ENCODE results near the gene RAD50.

Gene RAD50

GRCh38 chr5:132591145-132591544 lies 34.4 kb downstream of the RAD50 start:
- H3K27me3 ChIP-seq (ENCODE audit: control insufficient read depth in 5 of 5, insufficient read depth in 4 of 5, low read length in 5 of 5), result no peaks in the 10 kb centered on the region
- no peaks in the 10 kb centered on the region for H3K9me3 ChIP-seq (ENCODE audit: control insufficient read depth in 5 of 5, low read length in 5 of 5)
- peaks cover 37 to 78% (median 59%) of the 10 kb centered on the region in 5 donors for H3K36me3 ChIP-seq (ENCODE audit: control insufficient read depth in 5 of 5, insufficient read depth in 5 of 5, low read length in 5 of 5)
- no peaks in the 10 kb centered on the region for H3K4me1 ChIP-seq (ENCODE audit: control insufficient read depth in 5 of 5, insufficient read depth in 5 of 5, low read length in 5 of 5)
- no peak overlapping the region for H3K4me3 ChIP-seq (ENCODE audit: low read depth in 1 of 5, low read length in 5 of 5)
- H3K27ac ChIP-seq (ENCODE audit: low read depth, low read length), result no peak overlapping the region
- H3K9ac ChIP-seq (ENCODE audit: low read length in 5 of 5), result no peak overlapping the region

DNA sequence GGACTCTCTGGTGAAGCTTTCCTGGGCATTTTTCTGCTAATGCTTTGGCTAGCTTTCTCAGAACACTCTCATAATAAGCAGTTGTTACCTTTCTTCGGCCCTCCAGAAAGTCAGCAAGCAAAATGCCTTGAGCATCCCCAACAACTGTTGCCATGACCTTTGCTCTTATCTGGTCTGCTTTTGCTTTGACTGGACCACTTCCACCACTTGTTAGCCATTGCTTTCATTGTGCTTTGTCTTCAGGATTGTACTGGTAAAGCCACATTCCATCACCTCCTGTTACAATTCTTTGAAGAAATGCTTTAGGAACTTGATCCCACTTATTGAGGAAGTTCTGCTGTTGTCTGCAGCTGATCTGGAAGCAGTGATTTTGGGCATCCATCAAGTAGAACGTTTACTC lies 35.7 kb downstream of the RAD50 start:
- H3K9me3 ChIP-seq (ENCODE audit: control insufficient read depth in 5 of 5, low read length in 5 of 5), result no peaks in the 10 kb centered on the region
- no peak overlapping the region for H3K9ac ChIP-seq (ENCODE audit: low read length in 5 of 5)
- H3K4me1 ChIP-seq (ENCODE audit: control insufficient read depth in 5 of 5, insufficient read depth in 5 of 5, low read length in 5 of 5), result no peaks in the 10 kb centered on the region
- no peak overlapping the region for H3K27ac ChIP-seq (ENCODE audit: low read depth, low read length)
- peaks cover 49 to 89% (median 68%) of the 10 kb centered on the region in 5 donors for H3K36me3 ChIP-seq (ENCODE audit: control insufficient read depth in 5 of 5, insufficient read depth in 5 of 5, low read length in 5 of 5)
- no peak overlapping the region for H3K4me3 ChIP-seq (ENCODE audit: low read depth in 1 of 5, low read length in 5 of 5)
- no peaks in the 10 kb centered on the region for H3K27me3 ChIP-seq (ENCODE audit: control insufficient read depth in 5 of 5, insufficient read depth in 4 of 5, low read length in 5 of 5)

DNA sequence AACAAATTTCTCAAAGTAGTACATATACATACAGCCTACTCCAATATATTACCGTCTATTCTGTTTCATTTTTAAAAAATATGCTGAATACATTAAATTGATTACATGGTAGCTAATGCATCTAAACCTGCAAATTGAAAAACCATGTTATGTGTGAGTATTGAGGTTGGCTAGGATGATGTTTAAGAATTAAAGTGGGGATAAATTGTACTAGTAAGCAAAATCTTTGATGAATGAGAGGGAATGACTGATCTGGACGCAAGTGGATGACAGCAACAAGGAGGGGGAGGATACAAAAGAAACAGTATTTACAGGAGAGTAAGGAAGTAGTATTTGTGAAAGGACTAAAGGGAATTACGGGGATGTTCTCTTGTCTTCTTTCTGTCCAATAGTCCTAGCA lies 37.4 kb downstream of the RAD50 start:
- Histone ChIP-seq H3K36me3 (ENCODE audit: control insufficient read depth in 5 of 5, insufficient read depth in 5 of 5, low read length in 5 of 5) (peaks cover 53 to 87% (median 62%) of the 10 kb centered on the region in 5 donors), H3K4me3 (ENCODE audit: low read depth in 1 of 5, low read length in 5 of 5) (no peak overlapping the region), H3K27ac (ENCODE audit: low read depth, low read length) (no peak overlapping the region), H3K4me1 (ENCODE audit: control insufficient read depth in 5 of 5, insufficient read depth in 5 of 5, low read length in 5 of 5) (no peaks in the 10 kb centered on the region), H3K9me3 (ENCODE audit: control insufficient read depth in 5 of 5, low read length in 5 of 5) (no peaks in the 10 kb centered on the region), H3K27me3 (ENCODE audit: control insufficient read depth in 5 of 5, insufficient read depth in 4 of 5, low read length in 5 of 5) (no peaks in the 10 kb centered on the region), H3K9ac (ENCODE audit: low read length in 5 of 5) (no peak overlapping the region)

DNA sequence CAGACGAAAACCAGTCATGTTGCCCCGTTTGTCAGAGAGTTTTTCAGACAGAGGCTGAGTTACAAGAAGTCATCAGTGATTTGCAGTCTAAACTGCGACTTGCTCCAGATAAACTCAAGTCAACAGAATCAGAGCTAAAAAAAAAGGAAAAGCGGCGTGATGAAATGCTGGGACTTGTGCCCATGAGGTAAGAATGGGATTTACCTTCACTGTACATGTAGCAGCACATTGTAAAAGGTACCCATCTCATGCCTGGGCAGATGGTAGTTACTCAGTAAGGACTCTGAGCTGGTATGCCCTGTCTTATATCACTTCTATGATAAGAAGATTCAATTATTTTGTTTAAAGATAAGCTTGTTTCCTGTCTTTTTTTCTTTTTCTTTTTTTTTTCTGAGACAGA lies 38.8 kb downstream of the RAD50 start:
- no peak overlapping the region for H3K27ac ChIP-seq (ENCODE audit: low read depth, low read length)
- no peaks in the 10 kb centered on the region for H3K27me3 ChIP-seq (ENCODE audit: control insufficient read depth in 5 of 5, insufficient read depth in 4 of 5, low read length in 5 of 5)
- H3K36me3 ChIP-seq (ENCODE audit: control insufficient read depth in 5 of 5, insufficient read depth in 5 of 5, low read length in 5 of 5), result peaks cover 58 to 86% (median 63%) of the 10 kb centered on the region in 5 donors
- no peak overlapping the region for H3K4me3 ChIP-seq (ENCODE audit: low read depth in 1 of 5, low read length in 5 of 5)
- H3K4me1 ChIP-seq (ENCODE audit: control insufficient read depth in 5 of 5, insufficient read depth in 5 of 5, low read length in 5 of 5), result no peaks in the 10 kb centered on the region
- no peak overlapping the region for H3K9ac ChIP-seq (ENCODE audit: low read length in 5 of 5)
- H3K9me3 ChIP-seq (ENCODE audit: control insufficient read depth in 5 of 5, low read length in 5 of 5), result no peaks in the 10 kb centered on the region

DNA sequence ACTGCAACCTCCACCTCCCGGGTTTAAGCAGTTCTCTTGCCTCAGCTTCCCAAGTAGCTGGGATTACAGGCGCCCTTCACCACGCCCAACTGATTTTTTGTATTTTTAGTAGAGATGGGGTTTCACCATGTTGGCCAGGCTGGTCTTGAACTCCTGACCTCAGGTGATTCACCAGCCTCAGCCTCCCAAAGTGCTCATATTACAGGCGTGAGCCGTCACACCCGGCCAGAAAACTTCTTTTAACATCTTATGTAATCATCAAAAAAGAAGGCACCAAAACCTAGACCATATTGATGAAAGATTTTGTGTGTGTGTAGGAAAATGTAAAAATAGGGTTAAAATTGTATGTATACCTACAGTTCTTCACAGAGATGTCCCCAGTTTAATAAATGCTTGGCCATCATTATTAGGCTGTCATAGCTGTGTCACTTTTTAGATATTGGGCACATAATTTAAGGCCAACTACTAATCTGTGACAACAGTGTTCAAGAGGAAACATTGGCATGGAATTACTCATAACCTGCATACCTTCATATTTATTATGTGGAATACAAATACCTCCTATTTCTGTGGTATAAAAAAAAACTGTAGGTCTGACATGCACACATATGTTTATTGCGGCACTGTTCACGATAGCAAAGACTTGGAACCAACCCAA lies 44.4 kb downstream of the RAD50 start:
- no peak overlapping the region for H3K9ac ChIP-seq (ENCODE audit: low read length in 5 of 5)
- no peaks in the 10 kb centered on the region for H3K9me3 ChIP-seq (ENCODE audit: control insufficient read depth in 5 of 5, low read length in 5 of 5)
- no peaks in the 10 kb centered on the region for H3K4me1 ChIP-seq (ENCODE audit: control insufficient read depth in 5 of 5, insufficient read depth in 5 of 5, low read length in 5 of 5)
- H3K27ac ChIP-seq (ENCODE audit: low read depth, low read length), result no peak overlapping the region
- H3K36me3 ChIP-seq (ENCODE audit: control insufficient read depth in 5 of 5, insufficient read depth in 5 of 5, low read length in 5 of 5), result peaks cover 45 to 80% (median 49%) of the 10 kb centered on the region in 5 donors
- no peaks in the 10 kb centered on the region for H3K27me3 ChIP-seq (ENCODE audit: control insufficient read depth in 5 of 5, insufficient read depth in 4 of 5, low read length in 5 of 5)
- no peak overlapping the region for H3K4me3 ChIP-seq (ENCODE audit: low read depth in 1 of 5, low read length in 5 of 5)

DNA sequence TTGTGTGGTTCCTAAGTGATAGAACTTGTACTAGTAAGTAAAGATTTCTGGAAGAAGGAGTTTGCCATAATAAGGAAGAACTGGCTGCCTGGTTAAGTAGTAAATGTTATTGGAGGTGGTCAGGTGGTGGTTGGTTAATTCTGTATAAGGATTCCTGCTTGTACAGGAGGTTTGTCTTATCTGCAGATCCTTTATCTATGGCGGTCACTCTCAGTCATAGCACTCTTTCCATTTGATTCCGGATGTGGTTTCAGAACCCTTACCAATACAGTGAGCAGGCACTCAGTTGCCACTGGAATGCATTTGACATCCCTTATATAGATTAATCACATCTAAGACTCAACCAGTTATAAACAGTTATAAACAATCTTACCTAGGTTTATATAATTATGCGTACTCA lies 50.3 kb downstream of the RAD50 start:
- Histone ChIP-seq H3K9ac (ENCODE audit: low read length in 5 of 5) (no peak overlapping the region), H3K27me3 (ENCODE audit: control insufficient read depth in 5 of 5, insufficient read depth in 4 of 5, low read length in 5 of 5) (no peaks in the 10 kb centered on the region), H3K9me3 (ENCODE audit: control insufficient read depth in 5 of 5, low read length in 5 of 5) (no peaks in the 10 kb centered on the region), H3K4me3 (ENCODE audit: low read depth in 1 of 5, low read length in 5 of 5) (no peak overlapping the region), H3K4me1 (ENCODE audit: control insufficient read depth in 5 of 5, insufficient read depth in 5 of 5, low read length in 5 of 5) (no peaks in the 10 kb centered on the region), H3K27ac (ENCODE audit: low read depth, low read length) (no peak overlapping the region), H3K36me3 (ENCODE audit: control insufficient read depth in 5 of 5, insufficient read depth in 5 of 5, low read length in 5 of 5) (peaks cover 33 to 62% (median 47%) of the 10 kb centered on the region in 5 donors)

GRCh38 chr5:132608107-132608506 lies 51.3 kb downstream of the RAD50 start:
- no peak overlapping the region for H3K27ac ChIP-seq (ENCODE audit: low read depth, low read length)
- peaks cover 36 to 59% (median 50%) of the 10 kb centered on the region in 5 donors for H3K36me3 ChIP-seq (ENCODE audit: control insufficient read depth in 5 of 5, insufficient read depth in 5 of 5, low read length in 5 of 5)
- H3K4me1 ChIP-seq (ENCODE audit: control insufficient read depth in 5 of 5, insufficient read depth in 5 of 5, low read length in 5 of 5), result no peaks in the 10 kb centered on the region
- H3K9me3 ChIP-seq (ENCODE audit: control insufficient read depth in 5 of 5, low read length in 5 of 5), result no peaks in the 10 kb centered on the region
- H3K9ac ChIP-seq (ENCODE audit: low read length in 5 of 5), result no peak overlapping the region
- no peaks in the 10 kb centered on the region for H3K27me3 ChIP-seq (ENCODE audit: control insufficient read depth in 5 of 5, insufficient read depth in 4 of 5, low read length in 5 of 5)
- H3K4me3 ChIP-seq (ENCODE audit: low read depth in 1 of 5, low read length in 5 of 5), result no peak overlapping the region

DNA sequence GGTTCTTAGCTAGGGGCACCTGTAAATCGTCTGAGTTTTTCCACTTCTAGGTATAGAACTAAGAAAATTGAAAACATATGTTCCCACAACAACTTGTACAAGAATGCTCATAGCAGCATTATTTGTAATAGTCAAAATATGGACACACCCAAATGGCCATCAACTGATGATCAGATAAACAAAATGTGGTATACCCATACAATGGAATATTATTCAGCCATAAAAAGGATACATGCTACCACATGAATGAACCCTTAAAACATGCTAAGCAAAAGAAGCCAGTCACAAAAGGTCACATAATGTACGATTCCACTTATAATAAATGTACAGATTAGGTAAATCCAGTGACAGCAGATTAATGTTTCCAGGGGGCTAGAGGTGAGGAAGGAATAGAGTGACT lies 55.2 kb downstream of the RAD50 start:
- H3K36me3 ChIP-seq (ENCODE audit: control insufficient read depth in 5 of 5, insufficient read depth in 5 of 5, low read length in 5 of 5), result peaks cover 30 to 67% (median 56%) of the 10 kb centered on the region in 5 donors

GRCh38 chr5:132612846-132613245 lies 56.1 kb downstream of the RAD50 start:
- Histone ChIP-seq H3K27me3 (ENCODE audit: control insufficient read depth in 5 of 5, insufficient read depth in 4 of 5, low read length in 5 of 5) (no peaks in the 10 kb centered on the region), H3K36me3 (ENCODE audit: control insufficient read depth in 5 of 5, insufficient read depth in 5 of 5, low read length in 5 of 5) (peaks cover 38 to 67% (median 59%) of the 10 kb centered on the region in 5 donors), H3K9ac (ENCODE audit: low read length in 5 of 5) (no peak overlapping the region), H3K4me1 (ENCODE audit: control insufficient read depth in 5 of 5, insufficient read depth in 5 of 5, low read length in 5 of 5) (no peaks in the 10 kb centered on the region), H3K9me3 (ENCODE audit: control insufficient read depth in 5 of 5, low read length in 5 of 5) (no peaks in the 10 kb centered on the region), H3K4me3 (ENCODE audit: low read depth in 1 of 5, low read length in 5 of 5) (no peak overlapping the region), H3K27ac (ENCODE audit: low read depth, low read length) (no peak overlapping the region)

More for the DNA sequence above, 55.2 kb downstream of the RAD50 start:
- no peak overlapping the region for H3K4me3 ChIP-seq (ENCODE audit: low read depth in 1 of 5, low read length in 5 of 5)
- no peak overlapping the region for H3K27ac ChIP-seq (ENCODE audit: low read depth, low read length)
- no peaks in the 10 kb centered on the region for H3K9me3 ChIP-seq (ENCODE audit: control insufficient read depth in 5 of 5, low read length in 5 of 5)
- H3K4me1 ChIP-seq (ENCODE audit: control insufficient read depth in 5 of 5, insufficient read depth in 5 of 5, low read length in 5 of 5), result no peaks in the 10 kb centered on the region
- H3K9ac ChIP-seq (ENCODE audit: low read length in 5 of 5), result no peak overlapping the region
- no peaks in the 10 kb centered on the region for H3K27me3 ChIP-seq (ENCODE audit: control insufficient read depth in 5 of 5, insufficient read depth in 4 of 5, low read length in 5 of 5)

DNA sequence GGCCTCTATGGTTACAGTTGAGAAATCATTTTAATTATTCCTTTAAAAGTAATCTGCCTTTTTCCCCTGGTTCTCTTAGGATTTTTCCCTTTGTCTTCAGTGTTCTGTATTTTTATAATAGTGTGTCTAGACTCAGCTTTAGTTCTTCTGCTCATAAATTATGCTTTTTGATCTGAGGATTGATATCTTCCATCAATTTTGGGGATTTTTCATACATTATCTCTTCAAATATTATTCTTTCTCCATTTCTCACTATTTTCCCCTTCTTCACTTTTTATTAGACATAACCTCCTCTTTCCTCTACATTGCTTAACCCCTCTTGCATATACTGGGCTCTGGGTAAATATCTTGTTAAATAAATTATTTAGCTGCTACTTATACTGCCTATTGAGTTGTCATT lies 64.9 kb downstream of the RAD50 start:
- no peaks in the 10 kb centered on the region for H3K4me1 ChIP-seq (ENCODE audit: control insufficient read depth in 5 of 5, insufficient read depth in 5 of 5, low read length in 5 of 5)
- peaks cover 24 to 36% (median 32%) of the 10 kb centered on the region in 5 donors for H3K36me3 ChIP-seq (ENCODE audit: control insufficient read depth in 5 of 5, insufficient read depth in 5 of 5, low read length in 5 of 5)
- H3K9ac ChIP-seq (ENCODE audit: low read length in 5 of 5), result no peak overlapping the region
- no peaks in the 10 kb centered on the region for H3K27me3 ChIP-seq (ENCODE audit: control insufficient read depth in 5 of 5, insufficient read depth in 4 of 5, low read length in 5 of 5)
- no peaks in the 10 kb centered on the region for H3K9me3 ChIP-seq (ENCODE audit: control insufficient read depth in 5 of 5, low read length in 5 of 5)
- H3K4me3 ChIP-seq (ENCODE audit: low read depth in 1 of 5, low read length in 5 of 5), result no peak overlapping the region
- no peak overlapping the region for H3K27ac ChIP-seq (ENCODE audit: low read depth, low read length)
